ENCODE measurements around the gene ALDH8A1.

DNA sequence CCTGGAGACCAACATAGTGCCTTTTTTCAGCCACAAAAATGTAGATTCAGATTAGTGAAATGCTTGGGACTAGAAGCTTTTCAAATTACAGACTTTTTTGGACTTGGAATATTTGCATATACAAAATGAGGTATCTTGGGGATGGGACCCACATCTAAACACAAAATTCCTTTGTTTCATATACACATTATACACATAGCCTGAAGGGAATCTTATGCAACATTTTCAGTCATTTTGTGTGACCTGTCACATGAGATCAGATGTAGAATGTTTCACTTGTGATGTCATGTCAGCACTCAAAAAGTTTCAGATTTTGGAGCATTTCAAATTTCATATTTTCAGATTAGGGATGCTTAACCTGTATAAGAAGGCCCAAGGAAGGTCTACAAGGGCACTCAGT is 44.5 kb upstream of the ALDH8A1 start:
- TF ChIP-seq, protein P1, sequence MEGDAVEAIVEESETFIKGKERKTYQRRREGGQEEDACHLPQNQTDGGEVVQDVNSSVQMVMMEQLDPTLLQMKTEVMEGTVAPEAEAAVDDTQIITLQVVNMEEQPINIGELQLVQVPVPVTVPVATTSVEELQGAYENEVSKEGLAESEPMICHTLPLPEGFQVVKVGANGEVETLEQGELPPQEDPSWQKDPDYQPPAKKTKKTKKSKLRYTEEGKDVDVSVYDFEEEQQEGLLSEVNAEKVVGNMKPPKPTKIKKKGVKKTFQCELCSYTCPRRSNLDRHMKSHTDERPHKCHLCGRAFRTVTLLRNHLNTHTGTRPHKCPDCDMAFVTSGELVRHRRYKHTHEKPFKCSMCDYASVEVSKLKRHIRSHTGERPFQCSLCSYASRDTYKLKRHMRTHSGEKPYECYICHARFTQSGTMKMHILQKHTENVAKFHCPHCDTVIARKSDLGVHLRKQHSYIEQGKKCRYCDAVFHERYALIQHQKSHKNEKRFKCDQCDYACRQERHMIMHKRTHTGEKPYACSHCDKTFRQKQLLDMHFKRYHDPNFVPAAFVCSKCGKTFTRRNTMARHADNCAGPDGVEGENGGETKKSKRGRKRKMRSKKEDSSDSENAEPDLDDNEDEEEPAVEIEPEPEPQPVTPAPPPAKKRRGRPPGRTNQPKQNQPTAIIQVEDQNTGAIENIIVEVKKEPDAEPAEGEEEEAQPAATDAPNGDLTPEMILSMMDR (IDR thresholded peaks at IDR 0.05) = no peak
- TF ChIP-seq EP300 (IDR thresholded peaks at IDR 0.05) (no peak), POLR2AphosphoS5 (IDR thresholded peaks at IDR 0.05) (no peak), POLR2A (IDR thresholded peaks at IDR 0.05) (no peak)
